Neural cell (in vitro differentiated cells): Measurements from ENCODE around the gene ACTN1.
A peak's percentile ranks its signal among the peaks of the same experiment; 100 is the strongest.

Experiments
- EP300 ChIP-seq: fragments of 450-650 bp; conservative IDR thresholded peaks from 2 replicates; pipeline ENCODE4 v1.6.1; 2014; ENCODE audit warnings: antibody characterized with exemption, mild to moderate bottlenecking, moderate library complexity; ENCODE audit not compliant: poor library complexity, severe bottlenecking
- MXI1 ChIP-seq: fragments of 450-650 bp; conservative IDR thresholded peaks from 2 replicates; pipeline ENCODE4 v1.6.1; 2014; ENCODE audit warnings: antibody characterized with exemption, mild to moderate bottlenecking; ENCODE audit not compliant: poor library complexity, severe bottlenecking
- POLR2AphosphoS5 ChIP-seq: IDR thresholded peaks from 2 replicates; pipeline ENCODE4 v1.6.1; 2012
- RAD21 ChIP-seq: fragments of 450-650 bp; conservative IDR thresholded peaks from 2 replicates; pipeline ENCODE4 v1.6.1; 2014; ENCODE audit warnings: antibody characterized with exemption, mild to moderate bottlenecking, moderate library complexity
- TAF1 ChIP-seq: IDR thresholded peaks from 2 replicates; pipeline ENCODE4 v1.6.1; 2012; ENCODE audit warnings: low read depth
- TF ChIP-seq, protein P1 (sequence below): fragments of 450-650 bp; IDR thresholded peaks from 2 replicates; pipeline ENCODE4 v1.5.1; 2014; ENCODE audit warnings: antibody characterized with exemption, mild to moderate bottlenecking, moderate library complexity; ENCODE audit not compliant: poor library complexity, severe bottlenecking
- TF ChIP-seq, protein P2 (sequence below): IDR thresholded peaks from 2 replicates; pipeline ENCODE4 v1.6.1; 2012; ENCODE audit warnings: borderline replicate concordance

DNA sequence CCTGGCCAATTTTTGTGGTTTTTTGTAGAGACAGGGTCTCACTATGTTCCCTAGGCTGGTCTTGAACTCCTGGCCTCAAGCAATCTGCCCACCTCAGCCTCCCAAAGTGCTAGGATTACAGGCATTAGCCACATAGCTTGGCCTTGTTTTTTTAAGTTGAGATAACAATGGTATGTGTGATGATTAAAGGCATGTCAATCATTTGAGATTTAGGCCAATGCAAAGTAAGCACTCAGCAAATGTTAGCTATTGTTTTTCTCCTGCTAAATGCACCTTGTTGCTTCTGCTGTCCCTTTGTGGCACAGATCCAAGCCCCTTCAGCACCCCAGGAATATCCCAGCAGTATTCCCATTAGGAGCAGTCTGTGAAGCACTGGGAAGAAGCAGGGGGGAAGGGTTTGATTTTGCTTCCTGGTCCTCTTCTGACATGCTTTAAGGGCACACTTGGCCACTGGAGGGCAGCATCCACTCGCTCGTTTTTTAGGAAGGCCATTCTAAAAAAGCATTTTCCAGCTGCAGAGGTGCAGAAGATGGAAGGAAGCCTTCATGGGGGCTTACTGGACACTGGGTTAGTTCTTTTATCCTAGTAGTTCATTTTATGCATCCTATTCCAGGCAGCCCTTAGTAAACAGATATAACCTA is 116.0 kb downstream of the ACTN1 start:
- TF ChIP-seq, protein P1, sequence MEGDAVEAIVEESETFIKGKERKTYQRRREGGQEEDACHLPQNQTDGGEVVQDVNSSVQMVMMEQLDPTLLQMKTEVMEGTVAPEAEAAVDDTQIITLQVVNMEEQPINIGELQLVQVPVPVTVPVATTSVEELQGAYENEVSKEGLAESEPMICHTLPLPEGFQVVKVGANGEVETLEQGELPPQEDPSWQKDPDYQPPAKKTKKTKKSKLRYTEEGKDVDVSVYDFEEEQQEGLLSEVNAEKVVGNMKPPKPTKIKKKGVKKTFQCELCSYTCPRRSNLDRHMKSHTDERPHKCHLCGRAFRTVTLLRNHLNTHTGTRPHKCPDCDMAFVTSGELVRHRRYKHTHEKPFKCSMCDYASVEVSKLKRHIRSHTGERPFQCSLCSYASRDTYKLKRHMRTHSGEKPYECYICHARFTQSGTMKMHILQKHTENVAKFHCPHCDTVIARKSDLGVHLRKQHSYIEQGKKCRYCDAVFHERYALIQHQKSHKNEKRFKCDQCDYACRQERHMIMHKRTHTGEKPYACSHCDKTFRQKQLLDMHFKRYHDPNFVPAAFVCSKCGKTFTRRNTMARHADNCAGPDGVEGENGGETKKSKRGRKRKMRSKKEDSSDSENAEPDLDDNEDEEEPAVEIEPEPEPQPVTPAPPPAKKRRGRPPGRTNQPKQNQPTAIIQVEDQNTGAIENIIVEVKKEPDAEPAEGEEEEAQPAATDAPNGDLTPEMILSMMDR = peak; percentile 87
- no peak for TF ChIP-seq EP300
- TF ChIP-seq, protein P2, sequence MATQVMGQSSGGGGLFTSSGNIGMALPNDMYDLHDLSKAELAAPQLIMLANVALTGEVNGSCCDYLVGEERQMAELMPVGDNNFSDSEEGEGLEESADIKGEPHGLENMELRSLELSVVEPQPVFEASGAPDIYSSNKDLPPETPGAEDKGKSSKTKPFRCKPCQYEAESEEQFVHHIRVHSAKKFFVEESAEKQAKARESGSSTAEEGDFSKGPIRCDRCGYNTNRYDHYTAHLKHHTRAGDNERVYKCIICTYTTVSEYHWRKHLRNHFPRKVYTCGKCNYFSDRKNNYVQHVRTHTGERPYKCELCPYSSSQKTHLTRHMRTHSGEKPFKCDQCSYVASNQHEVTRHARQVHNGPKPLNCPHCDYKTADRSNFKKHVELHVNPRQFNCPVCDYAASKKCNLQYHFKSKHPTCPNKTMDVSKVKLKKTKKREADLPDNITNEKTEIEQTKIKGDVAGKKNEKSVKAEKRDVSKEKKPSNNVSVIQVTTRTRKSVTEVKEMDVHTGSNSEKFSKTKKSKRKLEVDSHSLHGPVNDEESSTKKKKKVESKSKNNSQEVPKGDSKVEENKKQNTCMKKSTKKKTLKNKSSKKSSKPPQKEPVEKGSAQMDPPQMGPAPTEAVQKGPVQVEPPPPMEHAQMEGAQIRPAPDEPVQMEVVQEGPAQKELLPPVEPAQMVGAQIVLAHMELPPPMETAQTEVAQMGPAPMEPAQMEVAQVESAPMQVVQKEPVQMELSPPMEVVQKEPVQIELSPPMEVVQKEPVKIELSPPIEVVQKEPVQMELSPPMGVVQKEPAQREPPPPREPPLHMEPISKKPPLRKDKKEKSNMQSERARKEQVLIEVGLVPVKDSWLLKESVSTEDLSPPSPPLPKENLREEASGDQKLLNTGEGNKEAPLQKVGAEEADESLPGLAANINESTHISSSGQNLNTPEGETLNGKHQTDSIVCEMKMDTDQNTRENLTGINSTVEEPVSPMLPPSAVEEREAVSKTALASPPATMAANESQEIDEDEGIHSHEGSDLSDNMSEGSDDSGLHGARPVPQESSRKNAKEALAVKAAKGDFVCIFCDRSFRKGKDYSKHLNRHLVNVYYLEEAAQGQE = no peak
- TF ChIP-seq TAF1 = no peak
- peak; percentile 87 for TF ChIP-seq RAD21
- TF ChIP-seq POLR2AphosphoS5 = no peak
- no peak for TF ChIP-seq MXI1
